ENCODE measurements around the gene DISC1. TPM values are rescaled to one million over a fixed set of nuclear protein-coding genes. Genes with fewer than 3 reads are reported as not detected.

Gene DISC1
- total RNA-seq, 2 experiments from 2014 or later = 4.4 to 14.4 TPM

GRCh38 chr1:231733063-231733462, 106.5 kb downstream of the DISC1 start:
- H3K27me3 Mint-ChIP-seq = no peaks in the 10 kb centered on the region
- H3K27ac Mint-ChIP-seq = no peak overlapping the region
- H3K4me1 Mint-ChIP-seq = no peaks in the 10 kb centered on the region
- peaks cover 2% of the 10 kb centered on the region for H3K36me3 Mint-ChIP-seq
- CTCF ChIA-PET = no interaction called here
- ATAC-seq (no peak), DNase-seq (no peak)
- no peaks in the 10 kb centered on the region for H3K9me3 Mint-ChIP-seq (ENCODE audit: low read depth)
- H3K4me3 Mint-ChIP-seq = no peak overlapping the region

- Mint-ChIP-seq H3K27me3 (no peaks in the 10 kb centered on the region), H3K36me3 (peaks cover 2% of the 10 kb centered on the region), H3K9me3 (ENCODE audit: low read depth) (no peaks in the 10 kb centered on the region), H3K27ac (no peak overlapping the region), H3K4me1 (no peaks in the 10 kb centered on the region), H3K4me3 (no peak overlapping the region)
- DNase-seq = no peak
- CTCF ChIA-PET = interaction anchor here (0.8 kb wide), 1 partner anchor 23 kb away, joined by 3 read pairs; no protein-coding TSS in a partner anchor
- ATAC-seq = no peak
These were observed 107.1 kb downstream of the DISC1 start for GRCh38 chr1:231733672-231734071.

GRCh38 chr1:231734417-231734816, 107.8 kb downstream of the DISC1 start:
- DNase-seq (peak; percentile 47), ATAC-seq (no peak)
- no peak overlapping the region for H3K27ac Mint-ChIP-seq
- no peaks in the 10 kb centered on the region for H3K4me1 Mint-ChIP-seq
- H3K36me3 Mint-ChIP-seq = peaks cover 2% of the 10 kb centered on the region
- CTCF ChIA-PET = interaction anchor here (0.8 kb wide), 1 partner anchor 22 kb away, joined by 3 read pairs; no protein-coding TSS in a partner anchor
- H3K4me3 Mint-ChIP-seq = no peak overlapping the region
- H3K27me3 Mint-ChIP-seq = no peaks in the 10 kb centered on the region
- H3K9me3 Mint-ChIP-seq (ENCODE audit: low read depth) = no peaks in the 10 kb centered on the region

DNA sequence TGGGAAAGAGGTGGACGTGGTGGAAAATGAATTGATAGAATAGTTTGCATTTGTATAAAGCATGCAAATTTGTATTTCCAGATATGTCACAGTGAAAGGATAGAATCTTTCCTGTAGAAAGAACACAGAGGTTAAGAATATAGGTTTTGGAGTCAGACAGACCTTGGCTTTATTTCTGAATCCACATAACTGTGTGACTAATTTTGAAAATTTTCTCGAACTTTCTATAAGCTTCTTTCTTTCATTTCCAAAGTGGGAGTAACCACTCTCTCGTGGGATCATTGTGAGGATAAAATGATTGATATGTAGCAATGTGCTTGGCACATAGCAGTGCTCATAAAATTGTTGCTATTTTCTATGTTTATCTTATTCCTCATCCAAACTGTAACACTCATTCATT, 108.8 kb downstream of the DISC1 start:
- no peak for ATAC-seq
- CTCF ChIA-PET = no interaction called here
- Mint-ChIP-seq H3K9me3 (ENCODE audit: low read depth) (no peaks in the 10 kb centered on the region), H3K27ac (no peak overlapping the region), H3K4me1 (no peaks in the 10 kb centered on the region), H3K27me3 (no peaks in the 10 kb centered on the region), H3K36me3 (peaks cover 2% of the 10 kb centered on the region), H3K4me3 (no peak overlapping the region)
- DNase-seq = no peak

DNA sequence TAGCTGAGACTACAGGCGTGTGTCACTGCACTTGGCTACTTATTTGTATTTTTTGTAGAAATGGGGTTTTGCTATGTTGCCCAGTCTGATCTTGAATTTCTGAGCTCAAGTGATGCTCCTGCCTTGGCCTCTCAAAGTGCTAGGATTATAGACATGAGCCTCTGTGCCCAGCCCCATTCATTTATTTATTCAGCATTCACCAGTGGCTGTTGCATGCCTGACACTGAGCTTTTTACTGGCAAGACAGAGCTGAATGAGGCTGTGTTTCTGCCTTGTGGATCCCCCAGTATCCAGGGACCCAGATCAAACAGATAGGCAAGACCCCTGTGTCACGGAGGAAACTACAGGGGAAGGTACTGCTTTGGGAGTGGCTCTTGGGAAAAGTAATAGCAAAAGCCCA, 109.4 kb downstream of the DISC1 start:
- DNase-seq (no peak), ATAC-seq (no peak)
- Mint-ChIP-seq H3K27me3 (no peaks in the 10 kb centered on the region), H3K27ac (no peak overlapping the region), H3K4me3 (no peak overlapping the region), H3K4me1 (no peaks in the 10 kb centered on the region), H3K9me3 (ENCODE audit: low read depth) (no peaks in the 10 kb centered on the region), H3K36me3 (peaks cover 2% of the 10 kb centered on the region)
- CTCF ChIA-PET = no interaction called here

DNA sequence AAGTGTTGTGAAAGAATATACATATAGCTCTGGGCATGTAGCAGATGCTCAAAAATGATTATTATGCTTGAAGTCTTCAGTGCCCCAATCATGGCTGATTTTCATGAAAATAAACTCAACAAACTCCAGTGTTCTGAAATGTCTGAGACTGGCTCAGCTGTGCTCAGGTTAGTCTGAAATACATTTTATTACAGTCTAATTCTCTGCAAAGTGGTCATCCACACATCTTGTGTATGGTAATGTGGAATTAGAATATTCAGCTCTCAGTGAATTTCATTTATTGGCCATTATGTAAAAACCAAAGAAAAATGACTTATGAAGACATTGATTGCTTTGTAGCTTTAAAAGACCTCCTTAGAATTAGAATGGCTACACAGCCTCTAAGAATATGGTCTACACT, 109.9 kb downstream of the DISC1 start:
- Mint-ChIP-seq H3K4me1 (no peaks in the 10 kb centered on the region), H3K4me3 (no peak overlapping the region), H3K9me3 (ENCODE audit: low read depth) (no peaks in the 10 kb centered on the region), H3K27me3 (no peaks in the 10 kb centered on the region), H3K36me3 (peaks cover 2% of the 10 kb centered on the region), H3K27ac (no peak overlapping the region)
- CTCF ChIA-PET = no interaction called here
- DNase-seq (no peak), ATAC-seq (no peak)

- Mint-ChIP-seq H3K4me3 (no peak overlapping the region), H3K27ac (no peak overlapping the region), H3K9me3 (ENCODE audit: low read depth) (no peaks in the 10 kb centered on the region), H3K27me3 (no peaks in the 10 kb centered on the region), H3K36me3 (peaks cover 2% of the 10 kb centered on the region), H3K4me1 (no peaks in the 10 kb centered on the region)
- DNase-seq (no peak), ATAC-seq (no peak)
- CTCF ChIA-PET = interaction anchor here (1.2 kb wide), 1 partner anchor 18 kb away, joined by 3 read pairs; no protein-coding TSS in a partner anchor
These were observed 112.0 kb downstream of the DISC1 start for GRCh38 chr1:231738554-231738953.

- no peak for DNase-seq
- Mint-ChIP-seq H3K4me1 (no peaks in the 10 kb centered on the region), H3K27me3 (no peaks in the 10 kb centered on the region), H3K9me3 (ENCODE audit: low read depth) (no peaks in the 10 kb centered on the region), H3K27ac (no peak overlapping the region), H3K4me3 (no peak overlapping the region), H3K36me3 (no peaks in the 10 kb centered on the region)
- CTCF ChIA-PET = interaction anchor here (2.6 kb wide), 1 partner anchor 13 kb away, joined by 9 read pairs; no protein-coding TSS in a partner anchor
- no peak for ATAC-seq
These were observed 117.4 kb downstream of the DISC1 start for GRCh38 chr1:231743966-231744365.

- CTCF ChIA-PET = no interaction called here
These were observed 122.3 kb downstream of the DISC1 start for GRCh38 chr1:231748760-231749415.

GRCh38 chr1:231750296-231750695, 123.7 kb downstream of the DISC1 start:
- Mint-ChIP-seq H3K27me3 (no peaks in the 10 kb centered on the region), H3K27ac (no peak overlapping the region), H3K4me1 (peaks cover 5% of the 10 kb centered on the region), H3K4me3 (no peak overlapping the region), H3K9me3 (ENCODE audit: low read depth) (peaks cover 13% of the 10 kb centered on the region), H3K36me3 (peaks cover 26% of the 10 kb centered on the region)
- CTCF ChIA-PET = no interaction called here
- ATAC-seq (no peak), DNase-seq (no peak)

More at GRCh38 chr1:231748760-231749415, 122.3 kb downstream of the DISC1 start:
- H3K27me3 Mint-ChIP-seq = no peaks in the 10 kb centered on the region
- no peak overlapping the region for H3K27ac Mint-ChIP-seq
- ATAC-seq (no peak), DNase-seq (no peak)
- H3K36me3 Mint-ChIP-seq = peaks cover 20% of the 10 kb centered on the region
- peaks cover 8% of the 10 kb centered on the region for H3K9me3 Mint-ChIP-seq (ENCODE audit: low read depth)
- H3K4me1 Mint-ChIP-seq = peaks cover 5% of the 10 kb centered on the region
- no peak overlapping the region for H3K4me3 Mint-ChIP-seq

GRCh38 chr1:231750818-231751362, 124.3 kb downstream of the DISC1 start:
- Mint-ChIP-seq H3K36me3 (peaks cover 26% of the 10 kb centered on the region), H3K27ac (no peak overlapping the region), H3K27me3 (no peaks in the 10 kb centered on the region), H3K9me3 (ENCODE audit: low read depth) (peaks cover 13% of the 10 kb centered on the region), H3K4me1 (peaks cover 5% of the 10 kb centered on the region), H3K4me3 (no peak overlapping the region)
- ATAC-seq (no peak), DNase-seq (no peak)
- CTCF ChIA-PET = no interaction called here

- Mint-ChIP-seq H3K4me1 (peaks cover 5% of the 10 kb centered on the region), H3K4me3 (no peak overlapping the region), H3K27ac (no peak overlapping the region), H3K27me3 (no peaks in the 10 kb centered on the region), H3K36me3 (peaks cover 26% of the 10 kb centered on the region), H3K9me3 (ENCODE audit: low read depth) (peaks cover 13% of the 10 kb centered on the region)
- ATAC-seq (no peak), DNase-seq (no peak)
- CTCF ChIA-PET = no interaction called here
These were observed 124.8 kb downstream of the DISC1 start for GRCh38 chr1:231751415-231751814.

DNA sequence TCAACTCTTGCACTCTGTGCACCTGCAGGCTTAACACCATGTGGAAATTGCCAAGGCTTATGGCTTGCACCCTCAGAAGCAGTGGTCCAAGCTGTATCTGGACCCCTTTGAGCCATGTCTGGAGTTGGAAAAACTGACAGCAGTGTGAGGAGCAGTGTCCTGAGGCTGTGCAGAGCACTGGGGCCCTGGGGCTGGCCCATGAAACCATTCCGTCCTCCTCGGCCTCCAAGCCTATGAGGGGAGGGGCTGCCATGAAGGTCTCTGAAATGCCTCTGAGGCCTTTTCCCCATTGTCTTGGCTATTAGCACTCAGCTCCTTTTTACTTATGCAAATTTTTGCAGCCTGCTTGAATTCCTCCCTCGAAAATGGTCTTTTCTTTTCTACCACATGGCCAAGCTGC, 126.7 kb downstream of the DISC1 start:
- H3K9me3 Mint-ChIP-seq (ENCODE audit: low read depth) = peaks cover 13% of the 10 kb centered on the region
- DNase-seq (no peak), ATAC-seq (no peak)
- H3K36me3 Mint-ChIP-seq = peaks cover 26% of the 10 kb centered on the region
- peaks cover 5% of the 10 kb centered on the region for H3K4me1 Mint-ChIP-seq
- H3K27ac Mint-ChIP-seq = no peak overlapping the region
- no peaks in the 10 kb centered on the region for H3K27me3 Mint-ChIP-seq
- CTCF ChIA-PET = interaction anchor here (1.1 to 1.8 kb wide), 2 partner anchors 11 to 28 kb away, joined by 3 to 4 read pairs; no protein-coding TSS in a partner anchor
- no peak overlapping the region for H3K4me3 Mint-ChIP-seq

DNA sequence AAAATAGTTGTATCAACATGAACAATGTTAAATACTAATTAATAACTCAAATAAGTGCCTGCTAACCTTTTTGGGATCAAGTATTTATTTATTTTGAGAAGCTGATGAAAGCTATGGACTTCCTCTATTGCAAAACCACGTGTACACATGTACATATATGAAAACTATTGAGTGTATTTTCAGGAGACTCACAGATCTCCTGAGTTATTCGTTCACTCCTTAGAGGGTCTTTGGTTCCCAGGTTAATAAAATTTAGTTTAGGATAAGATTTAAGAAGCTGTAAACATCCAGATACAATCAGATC, 130.5 kb downstream of the DISC1 start:
- CTCF ChIA-PET = interaction anchor here (0.7 to 2.6 kb wide), 17 partner anchors 9 to 873 kb away, joined by 3 to 16 read pairs (median 5); partner anchors contain the start of gene SIPA1L2
- H3K27me3 Mint-ChIP-seq = no peaks in the 10 kb centered on the region
- no peak for ATAC-seq

More for the DNA sequence above, 130.5 kb downstream of the DISC1 start:
- no peak overlapping the region for H3K4me3 Mint-ChIP-seq
- peaks cover 16% of the 10 kb centered on the region for H3K36me3 Mint-ChIP-seq
- H3K4me1 Mint-ChIP-seq = no peaks in the 10 kb centered on the region
- no peak for DNase-seq
- peaks cover 10% of the 10 kb centered on the region for H3K9me3 Mint-ChIP-seq (ENCODE audit: low read depth)
- H3K27ac Mint-ChIP-seq = no peak overlapping the region
